Astrocyte (in vitro differentiated cells and primary cell): Measurements from ENCODE around the gene HOXC11. TPM values are rescaled to one million over a fixed set of nuclear protein-coding genes. Genes with fewer than 3 reads are reported as not detected.
A peak's percentile ranks its signal among the peaks of the same experiment; 100 is the strongest.

Experiments
- DNase-seq: peaks from one replicate; pipeline ENCODE4 v3.0.0-alpha.2; 2010; ENCODE audit warnings: low read depth
- FAIRE-seq: peaks from 2 replicates; lab custom pipeline; 2011; peaks lifted over from hg19 to GRCh38; lab: Jason Lieb, UNC
- H2AFZ ChIP-seq: 2 replicates; pipeline ENCODE4 v1.6.0; 2012; ENCODE audit warnings: low read depth, low read length, inconsistent platforms
- H3K27ac ChIP-seq: 2 replicates; pipeline ENCODE4 v1.5.1; 2011; ENCODE audit warnings: low read depth, low read length, inconsistent platforms
- H3K27me3 ChIP-seq: 2 replicates; pipeline ENCODE4 v1.6.0; 2011; ENCODE audit warnings: low read length, inconsistent platforms; ENCODE audit not compliant: insufficient read depth
- H3K36me3 ChIP-seq: 2 replicates; pipeline ENCODE4 v1.5.1; 2011; ENCODE audit warnings: low read length, inconsistent platforms; ENCODE audit not compliant: insufficient read depth
- H3K4me1 ChIP-seq: 2 replicates; pipeline ENCODE4 v1.5.1; 2011; ENCODE audit warnings: low read length, inconsistent platforms; ENCODE audit not compliant: insufficient read depth
- H3K4me2 ChIP-seq: 2 replicates; pipeline ENCODE4 v1.6.0; 2012; ENCODE audit warnings: low read length, inconsistent platforms
- H3K4me3 ChIP-seq: 2 replicates; pipeline ENCODE4 v1.5.1; 2011; ENCODE audit warnings: low read depth, mild to moderate bottlenecking, low read length, inconsistent platforms; ENCODE audit not compliant: insufficient read depth
- H3K79me2 ChIP-seq: 2 replicates; pipeline ENCODE4 v1.6.0; 2012; ENCODE audit warnings: mild to moderate bottlenecking, low read length, inconsistent platforms; ENCODE audit not compliant: insufficient read depth
- H3K9ac ChIP-seq: 2 replicates; pipeline ENCODE4 v1.6.0; 2012; ENCODE audit warnings: mild to moderate bottlenecking, low read length, inconsistent platforms
- H3K9me3 ChIP-seq: 2 replicates; pipeline ENCODE4 v1.5.1; 2012; ENCODE audit warnings: low read depth, mild to moderate bottlenecking, low read length, inconsistent platforms; ENCODE audit not compliant: insufficient read depth
- H4K20me1 ChIP-seq: 2 replicates; pipeline ENCODE4 v1.6.0; 2012; ENCODE audit warnings: low read length, inconsistent platforms; ENCODE audit not compliant: insufficient read depth
- H3K27ac Mint-ChIP-seq: one replicate; pipeline ENCODE4 v1.8.0; 2021; ENCODE audit warnings: mild to moderate bottlenecking, mixed read lengths; ENCODE audit not compliant: unreplicated experiment
- H3K27me3 Mint-ChIP-seq: one replicate; pipeline ENCODE4 v1.8.0; 2021; ENCODE audit warnings: low read depth, mixed read lengths; ENCODE audit not compliant: unreplicated experiment
- H3K36me3 Mint-ChIP-seq: one replicate; pipeline ENCODE4 v1.8.0; 2021; ENCODE audit warnings: low read depth, mixed read lengths; ENCODE audit not compliant: unreplicated experiment
- H3K4me1 Mint-ChIP-seq: one replicate; pipeline ENCODE4 v1.8.0; 2021; ENCODE audit warnings: low read depth, mixed read lengths; ENCODE audit not compliant: unreplicated experiment
- H3K4me3 Mint-ChIP-seq: one replicate; pipeline ENCODE4 v1.8.0; 2021; ENCODE audit warnings: mild to moderate bottlenecking, moderate library complexity, mixed read lengths; ENCODE audit not compliant: unreplicated experiment
- H3K9me3 Mint-ChIP-seq: one replicate; pipeline ENCODE4 v1.8.0; 2021; ENCODE audit warnings: mild to moderate bottlenecking, mixed read lengths; ENCODE audit not compliant: unreplicated experiment
- EZH2 ChIP-seq: IDR thresholded peaks from 2 replicates; pipeline ENCODE4 v1.6.1; 2012; ENCODE audit warnings: mild to moderate bottlenecking, low read length, inconsistent platforms; ENCODE audit not compliant: insufficient read depth
- total RNA-seq: library from RNA; stranded (reverse); gene quantifications from 2 replicates; pipeline ENCODE4 v1.2.1, GENCODE V29; 2021
- TF ChIP-seq, protein P1 (sequence below): IDR thresholded peaks from 2 replicates; pipeline ENCODE4 v1.5.1; 2011; ENCODE audit warnings: low read depth, mild to moderate bottlenecking, inconsistent platforms, low read length, moderate library complexity; ENCODE audit not compliant: insufficient read depth

Gene HOXC11
- total RNA-seq, 1 donor from 2014 or later = not detected

DNA sequence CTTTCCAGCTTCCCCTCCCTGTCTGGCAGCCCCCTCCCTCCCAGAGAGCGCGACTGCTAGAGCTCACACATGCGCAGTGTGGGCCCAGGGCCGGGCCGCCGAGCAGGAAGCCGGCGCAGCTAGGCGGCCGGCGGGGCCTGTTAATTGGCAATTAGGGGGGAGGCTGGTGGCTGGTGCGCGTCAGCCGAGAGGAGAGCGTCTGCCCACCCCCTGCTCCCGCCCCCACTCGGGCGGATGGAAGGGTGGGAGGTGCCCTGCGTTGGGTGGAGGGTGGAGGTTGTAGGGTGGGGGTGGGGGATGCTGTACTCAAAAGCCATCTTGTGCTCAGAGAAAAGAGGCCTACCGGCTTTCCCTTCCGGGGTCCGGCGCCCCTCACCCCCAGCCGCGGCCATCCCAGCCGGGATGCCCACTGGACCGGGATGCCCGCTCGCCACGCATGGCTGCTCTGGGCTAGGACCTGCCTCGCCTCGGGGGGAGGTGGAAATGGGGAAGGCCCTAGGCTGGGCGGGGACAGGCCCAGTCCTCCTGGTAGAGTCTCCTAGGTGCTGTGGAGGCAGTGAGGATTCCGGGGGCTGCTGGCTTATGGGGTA is 45.0 kb downstream of the HOXC11 start:
- Mint-ChIP-seq H3K27ac (no peak overlapping the region), H3K4me1 (no peaks in the 10 kb centered on the region), H3K9me3 (peaks cover 17% of the 10 kb centered on the region), H3K36me3 (peaks cover 2% of the 10 kb centered on the region), H3K27me3 (peaks cover 85% of the 10 kb centered on the region), H3K4me3 (no peak overlapping the region)
- TF ChIP-seq, protein P1, sequence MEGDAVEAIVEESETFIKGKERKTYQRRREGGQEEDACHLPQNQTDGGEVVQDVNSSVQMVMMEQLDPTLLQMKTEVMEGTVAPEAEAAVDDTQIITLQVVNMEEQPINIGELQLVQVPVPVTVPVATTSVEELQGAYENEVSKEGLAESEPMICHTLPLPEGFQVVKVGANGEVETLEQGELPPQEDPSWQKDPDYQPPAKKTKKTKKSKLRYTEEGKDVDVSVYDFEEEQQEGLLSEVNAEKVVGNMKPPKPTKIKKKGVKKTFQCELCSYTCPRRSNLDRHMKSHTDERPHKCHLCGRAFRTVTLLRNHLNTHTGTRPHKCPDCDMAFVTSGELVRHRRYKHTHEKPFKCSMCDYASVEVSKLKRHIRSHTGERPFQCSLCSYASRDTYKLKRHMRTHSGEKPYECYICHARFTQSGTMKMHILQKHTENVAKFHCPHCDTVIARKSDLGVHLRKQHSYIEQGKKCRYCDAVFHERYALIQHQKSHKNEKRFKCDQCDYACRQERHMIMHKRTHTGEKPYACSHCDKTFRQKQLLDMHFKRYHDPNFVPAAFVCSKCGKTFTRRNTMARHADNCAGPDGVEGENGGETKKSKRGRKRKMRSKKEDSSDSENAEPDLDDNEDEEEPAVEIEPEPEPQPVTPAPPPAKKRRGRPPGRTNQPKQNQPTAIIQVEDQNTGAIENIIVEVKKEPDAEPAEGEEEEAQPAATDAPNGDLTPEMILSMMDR = no peak
- no peak for TF ChIP-seq EZH2
- no peak overlapping the region for H3K27ac ChIP-seq
- H3K27me3 ChIP-seq = peaks cover 84% of the 10 kb centered on the region
- DNase-seq (no peak), FAIRE-seq (no peak)
- H3K79me2 ChIP-seq = no peaks in the 10 kb centered on the region
- H3K36me3 ChIP-seq = no peaks in the 10 kb centered on the region
- no peaks in the 10 kb centered on the region for H4K20me1 ChIP-seq
- H3K4me2 ChIP-seq = peak overlapping the region; percentile 72
- no peak overlapping the region for H3K9ac ChIP-seq
- no peaks in the 10 kb centered on the region for H3K9me3 ChIP-seq
- no peaks in the 10 kb centered on the region for H3K4me1 ChIP-seq
- no peak overlapping the region for H2AFZ ChIP-seq
- peak overlapping the region; percentile 10 for H3K4me3 ChIP-seq

DNA sequence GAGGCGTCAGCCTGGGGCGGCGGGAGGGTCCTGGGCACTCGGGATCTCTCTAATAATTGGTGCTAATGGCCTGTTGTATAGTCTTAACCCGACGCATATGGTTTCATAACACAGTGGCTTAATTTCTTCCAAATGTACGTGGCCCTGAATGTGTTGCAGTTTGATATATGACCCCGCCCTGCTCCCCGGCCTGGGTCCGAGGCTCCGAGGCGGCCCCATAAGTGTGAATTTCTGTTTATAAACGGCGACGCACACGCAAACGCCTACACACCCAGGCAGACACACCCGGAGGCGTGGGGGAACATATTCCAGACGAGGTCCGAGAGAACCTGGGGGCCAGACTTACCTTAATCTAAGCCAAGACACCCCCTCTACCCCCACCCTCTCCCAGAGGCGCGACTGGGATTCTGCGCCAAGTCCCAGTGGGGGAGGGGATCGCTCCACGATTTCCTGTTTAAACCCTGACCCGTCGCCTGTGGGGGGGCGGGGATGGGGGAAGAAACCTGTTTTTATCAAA is 45.6 kb downstream of the HOXC11 start:
- Histone ChIP-seq H3K79me2 (no peaks in the 10 kb centered on the region), H3K4me3 (no peak overlapping the region), H4K20me1 (no peaks in the 10 kb centered on the region), H2AFZ (no peak overlapping the region), H3K9me3 (no peaks in the 10 kb centered on the region), H3K27me3 (peaks cover 84% of the 10 kb centered on the region), H3K4me2 (peak overlapping the region; percentile 72), H3K36me3 (no peaks in the 10 kb centered on the region), H3K4me1 (no peaks in the 10 kb centered on the region), H3K9ac (no peak overlapping the region), H3K27ac (no peak overlapping the region)
- peaks cover 12% of the 10 kb centered on the region for H3K9me3 Mint-ChIP-seq
- no peak overlapping the region for H3K27ac Mint-ChIP-seq
- H3K4me1 Mint-ChIP-seq = no peaks in the 10 kb centered on the region
- no peak for DNase-seq
- H3K36me3 Mint-ChIP-seq = peaks cover 2% of the 10 kb centered on the region
- no peak overlapping the region for H3K4me3 Mint-ChIP-seq
- no peak for FAIRE-seq
- TF ChIP-seq EZH2 = no peak
- TF ChIP-seq, protein P1 = no peak
- H3K27me3 Mint-ChIP-seq = peaks cover 85% of the 10 kb centered on the region

- no peak for FAIRE-seq
- Histone ChIP-seq H3K9me3 (no peaks in the 10 kb centered on the region), H3K27me3 (peaks cover 84% of the 10 kb centered on the region), H3K79me2 (no peaks in the 10 kb centered on the region), H3K27ac (no peak overlapping the region), H3K4me1 (no peaks in the 10 kb centered on the region), H3K36me3 (no peaks in the 10 kb centered on the region), H3K4me2 (no peak overlapping the region), H3K4me3 (no peak overlapping the region), H3K9ac (no peak overlapping the region), H4K20me1 (no peaks in the 10 kb centered on the region), H2AFZ (no peak overlapping the region)
- Mint-ChIP-seq H3K27ac (no peak overlapping the region), H3K9me3 (peaks cover 12% of the 10 kb centered on the region), H3K4me3 (no peak overlapping the region), H3K27me3 (peaks cover 85% of the 10 kb centered on the region), H3K36me3 (peaks cover 2% of the 10 kb centered on the region), H3K4me1 (no peaks in the 10 kb centered on the region)
- TF ChIP-seq, protein P1 = no peak
- peak; percentile 61 for TF ChIP-seq EZH2
- DNase-seq = no peak
Measured at GRCh38 chr12:54019091-54019811, 46.3 kb downstream of the HOXC11 start.
